BJ (cell line): ENCODE measurements around the gene INSRR. TPM values are rescaled to one million over a fixed set of nuclear protein-coding genes. Genes with fewer than 3 reads are reported as not detected.

Experiments used
- CTCF ChIA-PET: fragments of 350-600 bp; formaldehyde crosslinking; extraction: SDS; loops from one replicate; lab custom pipeline; 2021; ENCODE audit warnings: antibody characterized with exemption, inconsistent platforms; lab: Yijun Ruan, JAX
- POLR2A ChIA-PET: fragments of 300-600 bp; sonication (Branson Sonifier 250); formaldehyde crosslinking; extraction: SDS; loops from one replicate; lab custom pipeline; 2021; ENCODE audit warnings: antibody characterized with exemption; lab: Charles Lee
- DNase-seq: peaks from one replicate; pipeline ENCODE4 v3.0.0-alpha.2; 2011; ENCODE audit warnings: low read depth
- H3K27me3 ChIP-seq: 2 replicates; pipeline ENCODE4 v1.6.0; 2011; ENCODE audit warnings: low read length; ENCODE audit not compliant: control insufficient read depth, insufficient read depth
- H3K36me3 ChIP-seq: 2 replicates; pipeline ENCODE4 v1.5.1; 2011; ENCODE audit warnings: low read length; ENCODE audit not compliant: control insufficient read depth, insufficient read depth
- H3K4me3 ChIP-seq: 2 replicates; pipeline ENCODE4 v1.5.1; 2011; ENCODE audit warnings: low read depth, mild to moderate bottlenecking, control low read depth, low read length
- CTCF ChIP-seq: IDR thresholded peaks from 2 replicates; pipeline ENCODE4 v1.5.1; 2011; ENCODE audit warnings: low read depth, mild to moderate bottlenecking, control low read depth, inconsistent platforms, low read length, moderate library complexity; ENCODE audit not compliant: insufficient read depth
- polyA plus RNA-seq: library from polyadenylated mRNA; depleted of rRNA; stranded (reverse); fragments of >200 nt; gene quantifications from 2 replicates; pipeline ENCODE4 v1.2.3, GENCODE V29; 2011

The INSRR gene
- polyA plus RNA-seq, 1 experiment = not detected

GRCh38 chr1:156846643-156847042, 12.3 kb downstream of the INSRR start:
- Histone ChIP-seq H3K36me3 (no peaks in the 10 kb centered on the region), H3K4me3 (no peak overlapping the region), H3K27me3 (peaks cover 57% of the 10 kb centered on the region)
- no peak for TF ChIP-seq CTCF
- ChIA-PET CTCF (interaction anchor here (0.7 to 5.0 kb wide), 5 partner anchors 8 to 120 kb away, joined by 3 to 43 read pairs (median 20); partner anchors contain the start of genes METTL25B and NTRK1), POLR2A (no interaction called here)
- no peak for DNase-seq

GRCh38 chr1:156845953-156846545, 12.9 kb downstream of the INSRR start:
- no peak for DNase-seq
- Histone ChIP-seq H3K27me3 (peaks cover 58% of the 10 kb centered on the region), H3K36me3 (no peaks in the 10 kb centered on the region), H3K4me3 (no peak overlapping the region)
- no peak for TF ChIP-seq CTCF
- ChIA-PET POLR2A (no interaction called here), CTCF (interaction anchor here (0.7 to 5.0 kb wide), 4 partner anchors 8 to 119 kb away, joined by 3 to 43 read pairs (median 22); partner anchors contain the start of genes METTL25B and NTRK1)

- POLR2A ChIA-PET = no interaction called here
- Histone ChIP-seq H3K36me3 (no peaks in the 10 kb centered on the region), H3K27me3 (peaks cover 58% of the 10 kb centered on the region), H3K4me3 (no peak overlapping the region)
- TF ChIP-seq CTCF = no peak; the same call in 1 of the 2 replicates
- CTCF ChIA-PET = interaction anchor here (4.3 kb wide), 1 partner anchor 118 kb away, joined by 20 read pairs; the partner anchor contains the start of gene METTL25B
- no peak for DNase-seq
Observed at GRCh38 chr1:156845055-156845952, 13.6 kb downstream of the INSRR start.

- no peak for DNase-seq
- no peaks in the 10 kb centered on the region for H3K36me3 ChIP-seq
- POLR2A ChIA-PET = no interaction called here
- H3K27me3 ChIP-seq = peaks cover 55% of the 10 kb centered on the region
- no peak overlapping the region for H3K4me3 ChIP-seq
- no peak for TF ChIP-seq CTCF
- CTCF ChIA-PET = interaction anchor here (0.6 to 4.3 kb wide), 3 partner anchors 16 to 118 kb away, joined by 3 to 20 read pairs (median 3); partner anchors contain the start of genes METTL25B and NTRK1
Observed at GRCh38 chr1:156844638-156845037, 14.3 kb downstream of the INSRR start.

- Histone ChIP-seq H3K4me3 (no peak overlapping the region), H3K27me3 (peaks cover 53% of the 10 kb centered on the region), H3K36me3 (no peaks in the 10 kb centered on the region)
- DNase-seq = no peak
- CTCF ChIA-PET = interaction anchor here (0.6 to 4.3 kb wide), 3 partner anchors 16 to 117 kb away, joined by 3 to 20 read pairs (median 3); partner anchors contain the start of genes METTL25B and NTRK1
- no peak for TF ChIP-seq CTCF
- POLR2A ChIA-PET = no interaction called here
Observed at GRCh38 chr1:156844102-156844501, 14.8 kb downstream of the INSRR start.
